Neuron (in vitro differentiated cells): ENCODE measurements around the gene KCNAB1.
"Not testable (repeated sequence)": the region's sequence is repeated elsewhere in the genome, so short reads cannot be mapped to it uniquely, and the experiment has no call there.

ENCODE experiments used
- H2AFZ ChIP-seq: one replicate; pipeline ENCODE4 v1.6.1; 2013; ENCODE audit warnings: low read depth, mild to moderate bottlenecking, inconsistent platforms, low read length, moderate library complexity
- H3K27me3 ChIP-seq: one replicate; pipeline ENCODE4 v1.6.1; 2013; ENCODE audit warnings: low read length; ENCODE audit not compliant: insufficient read depth
- H3K36me3 ChIP-seq: one replicate; pipeline ENCODE4 v1.6.1; 2013; ENCODE audit warnings: low read length; ENCODE audit not compliant: insufficient read depth
- H3K4me1 ChIP-seq: one replicate; pipeline ENCODE4 v1.6.1; 2013; ENCODE audit warnings: low read length; ENCODE audit not compliant: insufficient read depth
- H3K4me3 ChIP-seq: 2 replicates; pipeline ENCODE4 v1.5.1; 2013; ENCODE audit warnings: mild to moderate bottlenecking, low read length, moderate library complexity
- H3K9me3 ChIP-seq: one replicate; pipeline ENCODE4 v1.6.1; 2013; ENCODE audit warnings: low read length

The KCNAB1 gene

DNA sequence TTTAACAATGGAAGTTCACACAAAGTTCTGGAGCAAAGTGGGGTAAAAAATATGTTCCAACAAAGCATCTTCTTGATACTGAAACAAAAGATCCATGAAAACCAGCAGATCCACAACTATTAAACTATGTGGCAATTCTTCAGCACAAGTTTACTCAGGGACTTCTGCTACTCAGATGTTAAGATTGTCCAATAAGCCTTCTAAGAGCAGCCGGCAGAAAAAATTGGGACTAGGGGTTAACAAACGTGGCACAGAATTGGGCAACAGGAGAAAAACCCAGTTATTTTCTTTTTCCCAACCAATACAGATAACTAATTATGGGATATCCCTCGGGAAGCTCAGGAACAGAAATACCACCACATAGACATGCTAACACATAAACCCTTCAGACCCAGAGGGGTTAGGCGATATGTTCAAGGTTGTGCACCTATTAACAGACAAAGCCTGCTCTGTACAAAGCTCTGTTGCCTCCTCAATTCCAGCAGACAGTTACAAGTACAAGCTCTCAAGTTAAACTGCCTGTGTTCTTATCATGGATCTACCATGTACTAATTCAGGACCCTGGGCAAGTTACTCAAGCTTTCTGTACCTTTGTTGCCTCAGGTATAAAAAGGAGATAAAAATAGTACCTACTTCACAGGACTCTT is 427.8 kb downstream of the KCNAB1 start:
- Histone ChIP-seq H3K36me3 (peaks cover 84% of the 10 kb centered on the region), H3K9me3 (no peaks in the 10 kb centered on the region), H2AFZ (no peak overlapping the region), H3K4me3 (no peak overlapping the region), H3K27me3 (no peaks in the 10 kb centered on the region), H3K4me1 (peaks cover 20% of the 10 kb centered on the region)

GRCh38 chr3:156548902-156549301 is 428.5 kb downstream of the KCNAB1 start:
- Histone ChIP-seq H3K27me3 (no peaks in the 10 kb centered on the region), H2AFZ (no peak overlapping the region), H3K4me1 (peaks cover 28% of the 10 kb centered on the region), H3K4me3 (no peak overlapping the region), H3K36me3 (peaks cover 79% of the 10 kb centered on the region), H3K9me3 (no peaks in the 10 kb centered on the region)

- H2AFZ ChIP-seq: no peak overlapping the region
- peaks cover 61% of the 10 kb centered on the region for H3K36me3 ChIP-seq
- H3K9me3 ChIP-seq: no peaks in the 10 kb centered on the region
- H3K27me3 ChIP-seq: no peaks in the 10 kb centered on the region
- H3K4me1 ChIP-seq: peaks cover 33% of the 10 kb centered on the region
- H3K4me3 ChIP-seq: no peak overlapping the region
Observed at GRCh38 chr3:156551261-156551660, 430.9 kb downstream of the KCNAB1 start.

- Histone ChIP-seq H3K9me3 (no peaks in the 10 kb centered on the region), H3K36me3 (peaks cover 56% of the 10 kb centered on the region), H3K4me1 (peaks cover 33% of the 10 kb centered on the region), H3K4me3 (no peak overlapping the region), H3K27me3 (no peaks in the 10 kb centered on the region), H2AFZ (no peak overlapping the region)
Observed at GRCh38 chr3:156551746-156552145, 431.4 kb downstream of the KCNAB1 start.

DNA sequence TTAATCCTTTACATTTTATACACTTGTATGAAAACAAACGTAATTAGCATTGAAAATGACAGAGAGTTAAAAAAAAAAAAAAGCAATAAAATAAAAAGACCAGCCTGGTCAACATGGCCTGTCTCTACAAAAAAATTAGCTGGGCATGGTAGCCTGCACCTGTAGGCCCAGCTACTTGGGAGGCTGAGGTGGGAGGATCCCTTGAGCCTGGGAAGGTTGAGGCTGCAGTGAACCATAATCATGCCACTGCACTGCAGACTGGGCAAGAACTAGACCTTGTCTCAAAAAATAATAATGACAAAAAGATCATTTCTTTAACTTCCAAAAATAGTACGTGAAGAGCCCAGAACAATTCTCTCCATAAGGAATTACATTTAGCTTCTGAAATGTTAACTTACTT is 432.6 kb downstream of the KCNAB1 start:
- H3K4me1 ChIP-seq: peaks cover 22% of the 10 kb centered on the region

DNA sequence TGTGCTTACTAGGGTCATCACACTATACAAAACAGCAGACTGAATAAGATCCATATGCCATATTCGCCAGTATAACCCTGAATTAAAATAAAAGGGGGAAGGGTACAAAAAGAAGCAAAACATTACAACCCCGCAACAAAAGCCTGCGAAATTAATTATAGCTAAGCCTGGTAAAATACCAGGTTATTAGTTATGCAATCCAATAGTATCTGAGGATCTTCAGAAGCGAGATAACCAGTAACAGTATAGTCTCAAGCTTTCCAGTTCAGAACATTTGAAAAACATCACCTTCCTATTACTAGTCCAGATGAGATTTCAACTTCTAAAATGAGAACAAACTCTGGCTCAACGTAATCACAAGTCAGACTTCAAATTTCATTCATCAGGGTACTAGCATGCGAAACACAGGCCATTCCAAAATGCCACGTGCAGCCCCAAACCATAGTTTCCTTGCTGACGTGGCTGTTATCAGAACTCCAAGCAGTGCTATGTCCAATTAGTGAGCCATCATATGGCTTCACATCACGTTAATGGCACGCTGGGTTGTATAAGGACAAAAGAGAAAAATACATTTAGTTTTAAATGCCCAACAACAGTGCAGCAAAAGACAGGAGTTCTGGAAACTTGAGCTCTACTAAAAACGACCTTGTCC is 433.5 kb downstream of the KCNAB1 start:
- Histone ChIP-seq H3K27me3 (no peaks in the 10 kb centered on the region), H3K4me1 (peaks cover 15% of the 10 kb centered on the region), H3K36me3 (peaks cover 36% of the 10 kb centered on the region), H3K9me3 (no peaks in the 10 kb centered on the region), H3K4me3 (peak overlapping the region; percentile 92), H2AFZ (no peak overlapping the region)

More for the DNA sequence above, 432.6 kb downstream of the KCNAB1 start:
- H3K27me3 ChIP-seq: no peaks in the 10 kb centered on the region
- peaks cover 44% of the 10 kb centered on the region for H3K36me3 ChIP-seq
- no peaks in the 10 kb centered on the region for H3K9me3 ChIP-seq
- H2AFZ ChIP-seq: no peak overlapping the region
- H3K4me3 ChIP-seq: peak overlapping the region; percentile 92

DNA sequence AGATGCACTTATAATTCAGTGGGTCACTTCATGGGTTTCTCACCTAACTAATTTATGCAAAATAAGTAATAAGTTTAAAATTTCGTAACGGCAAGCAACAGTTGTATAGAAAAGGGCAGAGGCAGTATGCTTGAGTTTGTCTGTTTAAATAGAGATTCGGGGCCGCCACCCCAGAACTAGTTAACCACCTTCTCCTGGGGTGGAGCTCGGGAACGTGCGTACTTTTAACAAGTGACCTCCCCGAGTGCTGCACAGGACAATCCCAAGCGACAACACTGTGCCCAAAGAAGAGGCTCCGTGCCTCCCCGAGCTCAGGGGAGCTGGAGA is 434.1 kb downstream of the KCNAB1 start:
- H3K9me3 ChIP-seq: no peaks in the 10 kb centered on the region
- peaks cover 15% of the 10 kb centered on the region for H3K4me1 ChIP-seq
- H3K27me3 ChIP-seq: no peaks in the 10 kb centered on the region
- H3K36me3 ChIP-seq: peaks cover 30% of the 10 kb centered on the region
- peak overlapping the region; percentile 92 for H3K4me3 ChIP-seq
- peak overlapping the region; percentile 59 for H2AFZ ChIP-seq

GRCh38 chr3:156554842-156555687 is 434.7 kb downstream of the KCNAB1 start, which contains the start of gene SSR3:
TSS of gene SSR3 (minus strand) at chr3:156555117. CDS start at chr3:156555089, 28 bp downstream.
- Histone ChIP-seq H3K9me3 (no peaks in the 10 kb centered on the region), H3K36me3 (peaks cover 29% of the 10 kb centered on the region), H2AFZ (peak within 1 kb of the TSS; percentile 78), H3K4me3 (peak within 1 kb of the TSS; percentile 92), H3K4me1 (peaks cover 15% of the 10 kb centered on the region), H3K27me3 (no peaks in the 10 kb centered on the region)

GRCh38 chr3:156558389-156558788 is 438.0 kb downstream of the KCNAB1 start:
- H3K9me3 ChIP-seq: no peaks in the 10 kb centered on the region
- no peaks in the 10 kb centered on the region for H3K36me3 ChIP-seq

DNA sequence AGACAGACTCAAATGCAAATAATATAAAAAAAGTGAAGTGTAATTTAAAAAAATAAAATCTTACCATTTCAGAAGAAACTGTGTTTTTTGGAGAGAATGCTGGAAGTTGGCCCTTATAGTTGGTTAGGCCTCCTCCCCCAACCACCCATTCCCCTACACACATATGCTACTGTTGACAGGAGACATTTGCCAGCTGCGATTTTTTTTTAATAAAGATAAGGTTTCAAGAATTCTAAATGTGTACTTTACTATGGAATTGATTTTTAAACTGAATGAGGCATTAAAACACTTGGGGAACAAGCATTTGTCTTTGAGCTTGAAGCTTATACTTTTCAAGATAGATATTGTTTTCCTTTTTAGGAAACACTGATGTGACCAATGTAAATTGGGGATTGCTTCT is 438.9 kb downstream of the KCNAB1 start:
- H3K27me3 ChIP-seq: peaks cover 3% of the 10 kb centered on the region
- H3K4me1 ChIP-seq: peaks cover 2% of the 10 kb centered on the region
- no peak overlapping the region for H2AFZ ChIP-seq
- no peak overlapping the region for H3K4me3 ChIP-seq
- no peaks in the 10 kb centered on the region for H3K36me3 ChIP-seq
- H3K9me3 ChIP-seq: no peaks in the 10 kb centered on the region

More at GRCh38 chr3:156558389-156558788, 438.0 kb downstream of the KCNAB1 start:
- Histone ChIP-seq H3K27me3 (peaks cover 2% of the 10 kb centered on the region), H2AFZ (no peak overlapping the region), H3K4me1 (peaks cover 10% of the 10 kb centered on the region), H3K4me3 (no peak overlapping the region)

GRCh38 chr3:156561533-156561932 is 441.2 kb downstream of the KCNAB1 start:
- Histone ChIP-seq H3K36me3 (no peaks in the 10 kb centered on the region), H3K27me3 (peaks cover 3% of the 10 kb centered on the region), H2AFZ (no peak overlapping the region), H3K4me1 (no peaks in the 10 kb centered on the region), H3K9me3 (no peaks in the 10 kb centered on the region), H3K4me3 (no peak overlapping the region)

GRCh38 chr3:156562486-156562885 is 442.1 kb downstream of the KCNAB1 start:
- not testable (repeated sequence) for H3K9me3 ChIP-seq, H3K4me3 ChIP-seq, H3K36me3 ChIP-seq, H3K4me1 ChIP-seq, H2AFZ ChIP-seq, H3K27me3 ChIP-seq
